BE2C (cell line): ENCODE data around the gene AGBL4.
A peak's percentile ranks its signal among the peaks of the same experiment; 100 is the strongest.

Experiments used
- DNase-seq: peaks from one replicate; pipeline ENCODE4 v3.0.0-alpha.2; 2020
- H3K27me3 ChIP-seq: fragments of 250-450 bp; sonication (Bioruptor Pico); 2 replicates; pipeline ENCODE4 v1.5.1; 2020; ENCODE audit warnings: mild to moderate bottlenecking
- H3K36me3 ChIP-seq: fragments of 250-450 bp; sonication (Bioruptor Pico); 2 replicates; pipeline ENCODE4 v1.5.1; 2020; ENCODE audit warnings: mild to moderate bottlenecking
- H3K4me1 ChIP-seq: fragments of 250-450 bp; sonication (Bioruptor Pico); 2 replicates; pipeline ENCODE4 v1.5.1; 2020
- H3K4me3 ChIP-seq: 2 replicates; pipeline ENCODE4 v1.5.1; 2011; ENCODE audit warnings: low read depth, low read length
- H3K9me3 ChIP-seq: fragments of 250-450 bp; sonication (Bioruptor Pico); 2 replicates; pipeline ENCODE4 v1.5.1; 2020
- TF ChIP-seq, protein P1 (sequence below): IDR thresholded peaks from 2 replicates; pipeline ENCODE4 v1.5.1; 2012; ENCODE audit warnings: mild to moderate bottlenecking, low read depth, low read length

AGBL4 gene

DNA sequence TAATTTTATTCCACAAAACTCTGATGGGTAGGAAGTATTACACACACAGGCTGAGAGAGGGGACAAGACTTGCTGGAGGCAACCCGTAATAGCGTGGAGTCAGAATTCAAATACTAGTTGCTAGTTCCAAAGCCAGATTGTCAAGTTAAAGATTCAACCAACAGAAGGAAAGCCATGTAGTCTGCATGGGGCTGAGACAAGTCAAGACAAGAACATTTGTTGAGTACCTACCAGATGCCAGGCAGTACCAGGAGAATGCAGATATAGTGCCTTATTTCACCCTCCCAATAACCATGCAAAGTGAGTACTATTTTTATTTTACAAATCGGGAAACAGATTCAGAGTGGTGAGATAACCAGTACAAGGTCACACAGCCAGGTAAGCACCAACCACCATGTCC, 1441.3 kb downstream of the AGBL4 start:
- H3K4me3 ChIP-seq = no peak overlapping the region
- TF ChIP-seq, protein P1, sequence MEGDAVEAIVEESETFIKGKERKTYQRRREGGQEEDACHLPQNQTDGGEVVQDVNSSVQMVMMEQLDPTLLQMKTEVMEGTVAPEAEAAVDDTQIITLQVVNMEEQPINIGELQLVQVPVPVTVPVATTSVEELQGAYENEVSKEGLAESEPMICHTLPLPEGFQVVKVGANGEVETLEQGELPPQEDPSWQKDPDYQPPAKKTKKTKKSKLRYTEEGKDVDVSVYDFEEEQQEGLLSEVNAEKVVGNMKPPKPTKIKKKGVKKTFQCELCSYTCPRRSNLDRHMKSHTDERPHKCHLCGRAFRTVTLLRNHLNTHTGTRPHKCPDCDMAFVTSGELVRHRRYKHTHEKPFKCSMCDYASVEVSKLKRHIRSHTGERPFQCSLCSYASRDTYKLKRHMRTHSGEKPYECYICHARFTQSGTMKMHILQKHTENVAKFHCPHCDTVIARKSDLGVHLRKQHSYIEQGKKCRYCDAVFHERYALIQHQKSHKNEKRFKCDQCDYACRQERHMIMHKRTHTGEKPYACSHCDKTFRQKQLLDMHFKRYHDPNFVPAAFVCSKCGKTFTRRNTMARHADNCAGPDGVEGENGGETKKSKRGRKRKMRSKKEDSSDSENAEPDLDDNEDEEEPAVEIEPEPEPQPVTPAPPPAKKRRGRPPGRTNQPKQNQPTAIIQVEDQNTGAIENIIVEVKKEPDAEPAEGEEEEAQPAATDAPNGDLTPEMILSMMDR = no peak
- no peaks in the 10 kb centered on the region for H3K4me1 ChIP-seq
- no peaks in the 10 kb centered on the region for H3K36me3 ChIP-seq
- H3K27me3 ChIP-seq = no peaks in the 10 kb centered on the region
- H3K9me3 ChIP-seq = no peaks in the 10 kb centered on the region
- no peak for DNase-seq

DNA sequence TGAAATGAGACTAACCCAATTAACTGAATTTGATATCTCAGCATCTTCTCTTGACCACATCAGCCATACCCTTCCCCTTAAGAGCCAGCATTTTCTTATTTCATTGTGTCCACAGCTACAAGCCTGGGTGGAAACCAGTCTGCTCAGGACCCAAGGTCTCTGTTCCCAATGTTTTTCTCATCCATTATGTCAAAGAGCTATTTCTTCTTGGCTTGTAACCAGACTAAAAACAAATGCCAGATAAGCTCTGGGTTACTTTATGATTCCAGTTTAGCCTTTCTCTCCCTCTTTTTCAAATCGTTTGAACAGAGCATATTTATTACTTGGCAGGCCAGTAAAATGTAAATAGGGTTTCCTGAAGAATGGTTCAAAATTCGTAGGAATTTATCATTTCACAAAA, 1442.5 kb downstream of the AGBL4 start:
- Histone ChIP-seq H3K4me1 (no peaks in the 10 kb centered on the region), H3K4me3 (no peak overlapping the region), H3K27me3 (no peaks in the 10 kb centered on the region), H3K9me3 (no peaks in the 10 kb centered on the region), H3K36me3 (no peaks in the 10 kb centered on the region)
- TF ChIP-seq, protein P1 = no peak
- DNase-seq = no peak

DNA sequence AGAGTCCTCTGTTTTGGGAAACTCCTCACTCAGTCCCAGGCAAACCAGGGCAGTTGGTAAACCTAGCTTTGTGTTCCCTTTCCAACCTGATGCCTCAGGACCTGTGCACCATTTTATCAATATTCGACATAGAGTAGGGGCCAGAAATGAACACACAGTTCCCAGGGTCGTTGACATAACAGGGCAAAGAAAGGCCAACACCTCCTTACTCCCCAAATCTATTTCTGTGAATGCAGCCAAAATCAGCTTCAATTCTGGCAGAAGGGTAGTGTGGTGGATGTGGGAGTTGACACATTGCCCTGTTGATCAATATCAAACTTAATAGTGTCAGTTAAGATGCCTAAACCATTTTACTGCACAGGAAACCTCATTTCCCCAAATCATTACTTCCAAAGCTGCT, 1447.2 kb downstream of the AGBL4 start:
- H3K36me3 ChIP-seq = no peaks in the 10 kb centered on the region
- H3K4me3 ChIP-seq = no peak overlapping the region
- DNase-seq = no peak
- no peaks in the 10 kb centered on the region for H3K9me3 ChIP-seq
- no peaks in the 10 kb centered on the region for H3K27me3 ChIP-seq
- no peaks in the 10 kb centered on the region; the same call in 1 of the 2 replicates for H3K4me1 ChIP-seq
- TF ChIP-seq, protein P1 = no peak

DNA sequence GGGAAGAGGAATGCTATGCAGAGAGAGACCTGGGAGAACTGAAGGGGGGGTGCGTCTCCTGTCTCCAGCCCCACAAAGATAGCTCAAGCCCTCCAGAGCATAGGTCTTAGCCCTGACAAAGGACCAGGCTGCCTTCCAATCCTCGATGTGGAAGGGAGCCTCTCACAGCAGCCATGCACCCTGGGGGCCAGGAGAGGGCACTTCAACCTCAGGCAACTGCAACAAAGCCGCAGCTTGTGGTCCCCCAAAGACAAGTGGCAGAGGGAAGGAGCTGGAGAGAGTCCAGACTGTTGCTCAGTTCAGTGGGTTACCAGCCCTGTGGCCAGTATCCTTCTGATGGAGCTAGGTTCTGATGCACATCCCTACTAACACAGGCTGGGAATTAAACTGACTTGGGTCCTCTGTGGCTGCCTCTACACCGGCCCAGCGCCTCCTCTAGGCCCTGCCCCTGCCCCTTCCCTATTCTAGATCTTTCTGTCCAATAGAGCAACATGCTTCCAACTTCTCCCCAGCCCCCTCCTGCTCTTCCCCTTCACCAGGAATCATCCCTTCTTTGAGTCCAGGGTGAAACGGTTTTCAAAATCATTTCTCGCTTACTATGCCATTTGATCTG, 1451.0 kb downstream of the AGBL4 start:
- Histone ChIP-seq H3K4me1 (no peaks in the 10 kb centered on the region; the same call in 1 of the 2 replicates), H3K36me3 (no peaks in the 10 kb centered on the region), H3K4me3 (no peak overlapping the region), H3K27me3 (no peaks in the 10 kb centered on the region), H3K9me3 (no peaks in the 10 kb centered on the region)
- DNase-seq = peak; percentile 76
- TF ChIP-seq, protein P1 = peak; percentile 84

DNA sequence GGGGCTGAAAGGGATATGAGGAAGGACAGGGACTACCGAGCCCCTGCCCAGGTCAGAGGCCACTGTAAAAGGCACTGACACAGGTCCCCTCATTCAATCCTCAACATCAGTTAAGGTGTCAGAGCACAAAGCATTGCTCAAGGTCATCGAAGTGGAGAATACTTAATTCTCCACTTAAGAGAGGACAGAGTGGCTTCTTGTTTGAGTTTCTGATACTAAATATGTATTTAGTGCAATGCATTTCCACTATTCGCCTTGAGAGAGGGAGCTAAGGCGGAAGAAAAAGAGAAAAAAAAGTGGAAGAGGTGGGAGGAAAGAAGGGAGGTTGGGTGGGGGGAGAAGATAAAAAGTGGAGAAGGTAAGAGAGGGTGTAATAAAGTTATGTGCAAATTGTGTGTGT, 1451.6 kb downstream of the AGBL4 start:
- TF ChIP-seq, protein P1 = no peak
- H3K36me3 ChIP-seq = no peaks in the 10 kb centered on the region
- H3K27me3 ChIP-seq = no peaks in the 10 kb centered on the region
- no peaks in the 10 kb centered on the region; the same call in 1 of the 2 replicates for H3K4me1 ChIP-seq
- no peaks in the 10 kb centered on the region for H3K9me3 ChIP-seq
- no peak for DNase-seq
- H3K4me3 ChIP-seq = no peak overlapping the region

DNA sequence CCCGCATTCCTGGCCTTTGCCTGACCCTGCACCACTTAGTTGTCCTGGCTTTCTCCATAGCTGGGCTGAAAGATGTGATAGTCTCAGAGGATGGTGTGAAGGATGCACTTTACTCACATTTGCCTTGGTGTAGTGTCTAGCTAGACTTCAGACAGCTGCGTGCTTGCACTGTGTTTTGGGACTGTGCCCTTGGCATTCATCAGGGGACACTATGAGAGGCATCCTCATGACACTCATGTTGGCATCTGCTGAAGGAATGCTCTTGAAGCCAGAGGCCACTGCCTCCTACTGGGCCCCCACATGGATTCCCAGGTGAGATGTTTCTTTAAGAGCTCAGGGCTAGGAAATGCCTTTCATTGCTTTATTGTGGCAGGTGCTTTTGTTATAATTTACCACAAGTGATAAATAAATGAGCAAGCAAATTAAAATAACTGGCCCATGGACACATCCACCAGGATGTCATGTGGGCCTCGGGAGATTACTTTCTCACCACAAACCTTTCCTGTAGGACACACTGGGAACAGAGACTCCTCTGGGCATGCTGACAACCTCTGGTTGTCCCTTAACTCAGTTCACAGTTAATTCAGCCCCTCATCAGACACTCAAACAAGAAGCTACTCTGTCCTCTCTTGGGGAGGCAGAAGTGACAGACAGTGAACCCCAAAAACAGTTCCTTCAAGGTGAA, 1452.3 kb downstream of the AGBL4 start:
- no peak overlapping the region for H3K4me3 ChIP-seq
- DNase-seq = no peak
- H3K36me3 ChIP-seq = no peaks in the 10 kb centered on the region
- TF ChIP-seq, protein P1 = no peak
- no peaks in the 10 kb centered on the region; the same call in 1 of the 2 replicates for H3K4me1 ChIP-seq
- H3K27me3 ChIP-seq = no peaks in the 10 kb centered on the region
- no peaks in the 10 kb centered on the region for H3K9me3 ChIP-seq
